GM19043 (cell line): ENCODE measurements around the gene KCNQ1OT1.

ENCODE experiments used
- ATAC-seq: cut with Tn5 transposase; IDR thresholded peaks from one replicate; pipeline ENCODE4 v1.9.1; 2021; ENCODE audit warnings: low read depth; ENCODE audit not compliant: unreplicated experiment

KCNQ1OT1 gene

GRCh38 chr11:2575591-2576051, 124.2 kb downstream of the KCNQ1OT1 start:
- no peak for ATAC-seq

- no peak for ATAC-seq
Measured at GRCh38 chr11:2574553-2575535, 125.0 kb downstream of the KCNQ1OT1 start.

GRCh38 chr11:2574043-2574552, 125.7 kb downstream of the KCNQ1OT1 start:
- ATAC-seq = no peak

- no peak for ATAC-seq
Measured at GRCh38 chr11:2573240-2574042, 126.4 kb downstream of the KCNQ1OT1 start.

- ATAC-seq = no peak
Measured at GRCh38 chr11:2572491-2573239, 127.1 kb downstream of the KCNQ1OT1 start.

- no peak for ATAC-seq
Measured at GRCh38 chr11:2571598-2572281, 128.1 kb downstream of the KCNQ1OT1 start.

GRCh38 chr11:2570841-2571597, 128.8 kb downstream of the KCNQ1OT1 start:
- no peak for ATAC-seq

- no peak for ATAC-seq
Measured at GRCh38 chr11:2570211-2570811, 129.5 kb downstream of the KCNQ1OT1 start.

GRCh38 chr11:2569731-2570210, 130.0 kb downstream of the KCNQ1OT1 start:
- no peak for ATAC-seq

- no peak for ATAC-seq
Measured at GRCh38 chr11:2569321-2569721, 130.5 kb downstream of the KCNQ1OT1 start.

- no peak for ATAC-seq
Measured at GRCh38 chr11:2567026-2567671, 132.6 kb downstream of the KCNQ1OT1 start.

- no peak for ATAC-seq
Measured at GRCh38 chr11:2566223-2567025, 133.4 kb downstream of the KCNQ1OT1 start.

GRCh38 chr11:2565447-2566222, 134.2 kb downstream of the KCNQ1OT1 start:
- no peak for ATAC-seq

GRCh38 chr11:2564588-2565425, 135.0 kb downstream of the KCNQ1OT1 start:
- no peak for ATAC-seq

GRCh38 chr11:2564008-2564530, 135.7 kb downstream of the KCNQ1OT1 start:
- ATAC-seq = no peak
